ENCODE measurements around the gene RGL3. TPM values are rescaled to one million over a fixed set of nuclear protein-coding genes. Genes with fewer than 3 reads are reported as not detected.
"Not testable (repeated sequence)": the region's sequence is repeated elsewhere in the genome, so short reads cannot be mapped to it uniquely, and the experiment has no call there.

Gene RGL3
- total RNA-seq, 1 experiment from 2014 or later, result 3.3 TPM

DNA sequence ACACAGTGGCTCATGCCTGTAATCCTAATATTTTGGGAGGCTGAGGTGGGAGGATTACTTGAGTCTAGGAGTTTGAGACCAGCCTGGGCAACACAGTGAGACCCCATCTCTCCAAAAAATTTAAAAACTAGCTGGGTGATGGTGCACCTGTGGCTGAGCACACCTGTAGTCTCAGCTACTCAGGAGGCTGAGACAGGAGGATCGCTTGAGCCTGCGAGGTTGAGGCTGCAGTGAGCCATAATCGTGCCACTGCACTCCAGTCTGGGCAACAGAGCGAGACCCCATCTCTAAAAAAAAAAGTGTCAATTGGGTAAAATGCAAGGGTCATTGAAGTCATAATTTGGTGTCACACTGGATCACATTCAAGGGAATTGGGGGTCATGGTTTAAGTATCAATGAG lies 65.0 kb downstream of the RGL3 start:
- DNase-seq (ENCODE audit: low read depth); in situ Hi-C loops (cut with HindIII; ENCODE audit: low pct_unique_long_range_greater_than_20kb, low sequenced_read_pairs): not testable (repeated sequence)

DNA sequence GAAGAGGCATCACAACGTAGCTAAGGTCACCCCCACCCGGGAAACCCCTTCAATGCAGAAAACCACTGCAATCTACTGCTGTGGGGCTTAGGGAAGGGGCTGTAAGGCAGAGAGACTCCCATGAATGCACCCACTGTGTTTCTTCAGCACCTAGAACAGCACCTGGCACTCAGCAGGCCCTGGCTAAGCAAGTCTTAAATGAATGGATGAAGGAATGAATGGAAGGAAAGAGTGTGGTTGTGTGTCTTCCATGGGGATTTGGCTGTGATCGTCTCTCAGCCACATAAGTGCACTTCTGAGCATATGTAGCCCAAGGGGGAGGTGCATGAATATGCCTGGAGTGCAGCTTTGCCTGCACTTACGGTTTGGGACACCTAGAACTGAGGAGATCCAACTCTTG lies 69.9 kb downstream of the RGL3 start:
- no peak for DNase-seq (ENCODE audit: low read depth)
- in situ Hi-C loops (cut with HindIII; ENCODE audit: low pct_unique_long_range_greater_than_20kb, low sequenced_read_pairs), result no loop called here

DNA sequence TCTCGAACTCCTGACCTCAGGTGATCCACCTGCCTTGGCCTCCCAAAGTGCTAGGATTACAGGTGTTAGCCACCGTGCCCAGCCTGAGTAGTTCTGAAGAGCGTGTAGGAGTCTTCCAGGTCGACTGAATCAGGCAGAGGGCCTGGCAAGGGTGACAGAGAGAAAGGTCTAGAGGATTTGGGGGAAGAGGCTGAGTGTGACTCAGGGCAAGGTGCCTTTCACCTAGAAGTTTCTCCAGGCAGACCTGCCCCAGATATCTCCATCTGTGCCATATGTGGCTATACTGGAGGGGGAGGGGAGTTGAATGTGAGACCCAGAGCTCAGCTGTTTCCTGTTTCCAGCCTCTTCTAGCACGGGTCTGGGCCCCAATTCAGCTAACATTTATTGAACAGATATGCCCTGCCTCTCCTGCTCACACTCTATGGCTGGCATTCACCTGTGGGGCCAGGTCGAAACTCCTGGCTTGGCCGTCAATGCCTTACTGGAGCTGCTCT lies 71.5 kb downstream of the RGL3 start:
- in situ Hi-C loops (cut with HindIII; ENCODE audit: low pct_unique_long_range_greater_than_20kb, low sequenced_read_pairs), result no loop called here

DNA sequence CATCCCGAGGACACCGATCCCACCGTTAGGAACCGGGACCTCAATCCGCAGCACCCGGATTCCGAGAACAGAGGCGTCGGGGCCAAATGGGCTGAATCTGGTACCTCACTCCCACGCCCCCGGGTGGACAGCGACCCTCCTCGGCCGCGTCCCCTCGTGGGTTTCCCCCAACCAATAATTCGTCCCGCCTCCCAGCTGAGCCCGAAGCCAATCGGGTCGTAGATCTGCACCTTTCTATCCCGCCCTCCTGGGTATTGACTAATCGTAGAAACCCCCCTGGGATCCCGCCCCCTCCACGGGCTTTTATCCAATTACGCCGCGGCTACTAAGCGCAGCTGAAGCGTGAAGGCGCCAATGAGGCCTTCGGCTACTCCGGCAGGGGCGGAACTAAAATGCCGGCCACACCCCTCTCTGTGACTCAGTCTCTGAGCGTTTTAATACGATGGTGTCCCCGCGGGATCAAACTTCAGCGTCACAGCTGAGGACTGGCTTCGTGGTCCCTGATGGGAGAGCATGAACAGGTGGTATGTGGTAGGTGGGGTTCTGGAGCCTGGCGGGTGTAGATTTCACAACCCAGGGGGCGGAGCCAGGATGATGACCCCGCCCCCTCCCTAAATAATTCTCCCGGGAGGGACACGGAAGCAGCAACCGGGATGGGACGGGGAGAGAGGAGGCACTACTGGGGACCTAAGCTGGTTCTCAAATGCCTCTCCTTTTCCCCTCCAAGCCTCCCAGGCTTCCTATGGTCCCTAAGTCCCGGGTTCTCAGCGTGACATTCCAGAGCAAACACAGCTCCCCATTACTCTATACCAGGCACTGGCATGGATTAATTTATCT lies 72.8 kb downstream of the RGL3 start, which contains the start of the genes CCDC159 and TMEM205:
Gene CCDC159 (plus strand): TSS at position 416 of the 837 bp plus-strand sequence. CDS start 88 bp downstream, at position 504.
Gene TMEM205 (minus strand): TSS at position 165 of the 837 bp plus-strand sequence. CDS start 649 bp downstream, outside the sequence.
- DNase-seq (ENCODE audit: low read depth), result peak; percentile 100
- in situ Hi-C loops (cut with HindIII; ENCODE audit: low pct_unique_long_range_greater_than_20kb, low sequenced_read_pairs), result no loop called here

More for the DNA sequence above, 71.5 kb downstream of the RGL3 start:
- no peak for DNase-seq (ENCODE audit: low read depth)

GRCh38 chr19:11345122-11345803 lies 73.9 kb downstream of the RGL3 start:
- peak; percentile 52 for DNase-seq (ENCODE audit: low read depth)
- in situ Hi-C loops (cut with HindIII; ENCODE audit: low pct_unique_long_range_greater_than_20kb, low sequenced_read_pairs), result no loop called here

Other genes with a start within 250 kb of the RGL3 start
- 49.3 and 71.1 TPM in 2 replicates for gene KANK2, start 221.8 kb downstream of the RGL3 start, total RNA-seq (2014; rRNA removed; shearing (Covaris generic); ENCODE audit: low replicate concordance)
- not detected in 2 replicates for gene ANGPTL8, start 179.7 kb downstream of the RGL3 start, total RNA-seq (2014; rRNA removed; shearing (Covaris generic); ENCODE audit: low replicate concordance)
- 8.7 and 14.1 TPM in 2 replicates for gene DOCK6, start 156.8 kb downstream of the RGL3 start, total RNA-seq (2014; rRNA removed; shearing (Covaris generic); ENCODE audit: low replicate concordance)
- not detected in 2 replicates for gene TSPAN16, start 123.2 kb downstream of the RGL3 start, total RNA-seq (2014; rRNA removed; shearing (Covaris generic); ENCODE audit: low replicate concordance)
- 19.6 and 27.4 TPM in 2 replicates for gene RAB3D, start 79.7 kb downstream of the RGL3 start, total RNA-seq (2014; rRNA removed; shearing (Covaris generic); ENCODE audit: low replicate concordance)
- gene TMEM205, start 73.0 kb downstream of the RGL3 start, total RNA-seq (2014; rRNA removed; shearing (Covaris generic); ENCODE audit: low replicate concordance), result 381 and 712 TPM in 2 replicates
- gene CCDC159, start 72.8 kb downstream of the RGL3 start, total RNA-seq (2014; rRNA removed; shearing (Covaris generic); ENCODE audit: low replicate concordance), result 1.5 TPM in 2 replicates
- gene PLPPR2, start 63.9 kb downstream of the RGL3 start, total RNA-seq (2014; rRNA removed; shearing (Covaris generic); ENCODE audit: low replicate concordance), result 2.2 and 2.6 TPM in 2 replicates
- 2.1 and 5.6 TPM in 2 replicates for gene SWSAP1, start 44.6 kb downstream of the RGL3 start, total RNA-seq (2014; rRNA removed; shearing (Covaris generic); ENCODE audit: low replicate concordance)
- gene EPOR, start 35.0 kb downstream of the RGL3 start, total RNA-seq (2014; rRNA removed; shearing (Covaris generic); ENCODE audit: low replicate concordance), result 14.4 and 16.6 TPM in 2 replicates
- gene ODAD3, start 15.8 kb upstream of the RGL3 start, total RNA-seq (2014; rRNA removed; shearing (Covaris generic); ENCODE audit: low replicate concordance), result 1.1 and 2.6 TPM in 2 replicates
- gene PRKCSH, start 16.3 kb upstream of the RGL3 start, total RNA-seq (2014; rRNA removed; shearing (Covaris generic); ENCODE audit: low replicate concordance), result 119 and 167 TPM in 2 replicates
- not detected in 2 replicates for gene ELAVL3, start 61.7 kb upstream of the RGL3 start, total RNA-seq (2014; rRNA removed; shearing (Covaris generic); ENCODE audit: low replicate concordance)
- gene ZNF653, start 86.5 kb upstream of the RGL3 start, total RNA-seq (2014; rRNA removed; shearing (Covaris generic); ENCODE audit: low replicate concordance), result 4.6 and 43.5 TPM in 2 replicates
- gene ECSIT, start 109.8 kb upstream of the RGL3 start, total RNA-seq (2014; rRNA removed; shearing (Covaris generic); ENCODE audit: low replicate concordance), result 88.6 and 106 TPM in 2 replicates
- gene CNN1, start 119.5 kb upstream of the RGL3 start, total RNA-seq (2014; rRNA removed; shearing (Covaris generic); ENCODE audit: low replicate concordance), result not detected in 2 replicates
- gene ELOF1, start 139.9 kb upstream of the RGL3 start, total RNA-seq (2014; rRNA removed; shearing (Covaris generic); ENCODE audit: low replicate concordance), result 37.8 and 71.2 TPM in 2 replicates
- 6.1 and 11.8 TPM in 2 replicates for gene ACP5, start 158.3 kb upstream of the RGL3 start, total RNA-seq (2014; rRNA removed; shearing (Covaris generic); ENCODE audit: low replicate concordance)
- 26.2 and 34.4 TPM in 2 replicates for gene ZNF627, start 178.2 kb upstream of the RGL3 start, total RNA-seq (2014; rRNA removed; shearing (Covaris generic); ENCODE audit: low replicate concordance)

Data from Caki2 (cell line).